Head of caudate nucleus (tissue), 42 donors: ENCODE results near the gene TMEM131.
A peak's percentile ranks its signal among the peaks of the same experiment; 100 is the strongest.

ENCODE experiments used
- DNase-seq, 42 donors: peaks; one replicate each; pipeline versions ENCODE4 v3.0.0 to v3.0.0-alpha.2; 2020 to 2021; ENCODE audit warnings: mixed read lengths in 7 of 42
- intact Hi-C: fragments of 100-400 bp; cut with DNase I; formaldehyde crosslinking; loops from one replicate; pipeline ENCODE4 v1.15.0; 2022

TMEM131 gene

GRCh38 chr2:97796465-97797126, 199.2 kb downstream of the TMEM131 start:
- intact Hi-C loops = no loop called here
- no peak for DNase-seq

- no peak for DNase-seq
- intact Hi-C loops = no loop called here
Measured at GRCh38 chr2:97792416-97792815, 203.3 kb downstream of the TMEM131 start.

- intact Hi-C loops = no loop called here
- no peak for DNase-seq
Measured at GRCh38 chr2:97788986-97789644, 206.6 kb downstream of the TMEM131 start.

- DNase-seq = no peak
- intact Hi-C loops = no loop called here
Measured at GRCh38 chr2:97785818-97786217, 209.9 kb downstream of the TMEM131 start.

- DNase-seq = no peak
- intact Hi-C loops = no loop called here
Measured at GRCh38 chr2:97784953-97785352, 210.8 kb downstream of the TMEM131 start.

- intact Hi-C loops = no loop called here
- DNase-seq = no peak
Measured at GRCh38 chr2:97781981-97782380, 213.8 kb downstream of the TMEM131 start.

- DNase-seq = no peak
- intact Hi-C loops = no loop called here
Measured at GRCh38 chr2:97779141-97779540, 216.6 kb downstream of the TMEM131 start.

GRCh38 chr2:97775074-97775473, 220.7 kb downstream of the TMEM131 start:
- no peak for DNase-seq
- intact Hi-C loops = no loop called here

- no peak for DNase-seq
- intact Hi-C loops = no loop called here
Measured at GRCh38 chr2:97774425-97774824, 221.3 kb downstream of the TMEM131 start.

- peak in 1 of 42 donors; percentile 2 for DNase-seq
- intact Hi-C loops = no loop called here
Measured at GRCh38 chr2:97770445-97770844, 225.3 kb downstream of the TMEM131 start.

- intact Hi-C loops = no loop called here
- peak in 1 of 42 donors; percentile 20 for DNase-seq
Measured at GRCh38 chr2:97769711-97770110, 226.0 kb downstream of the TMEM131 start.

- intact Hi-C loops = no loop called here
- peak in 1 of 42 donors; percentile 7 for DNase-seq
Measured at GRCh38 chr2:97769308-97769707, 226.4 kb downstream of the TMEM131 start.

- DNase-seq = peak in 1 of 42 donors; percentile 14
Measured at GRCh38 chr2:97766567-97766966, 229.2 kb downstream of the TMEM131 start.

GRCh38 chr2:97765933-97766332, 229.8 kb downstream of the TMEM131 start:
- intact Hi-C loops = no loop called here
- DNase-seq = peak in 1 of 42 donors; percentile 18

More at GRCh38 chr2:97766567-97766966, 229.2 kb downstream of the TMEM131 start:
- intact Hi-C loops = no loop called here

- peak in 2 of 42 donors; percentile 17 to 24 for DNase-seq
- intact Hi-C loops = no loop called here
Measured at GRCh38 chr2:97764559-97765263, 231.0 kb downstream of the TMEM131 start.

GRCh38 chr2:97763176-97763845, 232.4 kb downstream of the TMEM131 start:
- intact Hi-C loops = no loop called here
- peak in 1 of 42 donors; percentile 26 for DNase-seq

- intact Hi-C loops = no loop called here
- DNase-seq = peak in 1 of 42 donors; percentile 13
Measured at GRCh38 chr2:97761192-97761591, 234.6 kb downstream of the TMEM131 start.

- intact Hi-C loops = no loop called here
- peak in 1 of 42 donors; percentile 26 for DNase-seq
Measured at GRCh38 chr2:97760480-97761049, 235.2 kb downstream of the TMEM131 start.

- intact Hi-C loops = no loop called here
- peak in 1 of 42 donors; percentile 22 for DNase-seq
Measured at GRCh38 chr2:97759727-97760407, 235.9 kb downstream of the TMEM131 start.
